ENCODE results near the gene PAK5. TPM values are rescaled to one million over a fixed set of nuclear protein-coding genes. Genes with fewer than 3 reads are reported as not detected.

Gene PAK5
- total and polyA plus RNA-seq, 11 donors = not detected

- H3K4me1 ChIP-seq = no peaks in the 10 kb centered on the region
- no peak for TF ChIP-seq POLR2A (IDR thresholded peaks at IDR 0.05)
- TF ChIP-seq CTCF (IDR thresholded peaks at IDR 0.05) = no peak
- H3K27me3 ChIP-seq = peaks cover 0 to 8% (median 0%) of the 10 kb centered on the region in 9 donors
- no peaks in the 10 kb centered on the region for H3K9me3 ChIP-seq
- ATAC-seq (no peak), DNase-seq (no peak)
- H3K4me3 ChIP-seq = no peak overlapping the region
- no peak overlapping the region for H3K27ac ChIP-seq
- WGBS, 4 donors = 82 to 86% (median 84%) methylated on average over 5 of the region's 5 CpGs
- no peaks in the 10 kb centered on the region for H3K36me3 ChIP-seq
- intact Hi-C loops (cut with DNase I) = no loop called here
Observed at GRCh38 chr20:9534025-9534424, 304.9 kb downstream of the PAK5 start.

GRCh38 chr20:9532069-9532838 lies 306.6 kb downstream of the PAK5 start:
- 49 to 63% (median 61%) methylated on average over 4 of the region's 4 CpGs for WGBS, 4 donors
- H3K27me3 ChIP-seq = peaks cover 0 to 8% (median 0%) of the 10 kb centered on the region in 9 donors
- DNase-seq = no peak
- no peaks in the 10 kb centered on the region for H3K4me1 ChIP-seq
- intact Hi-C loops (cut with DNase I) = no loop called here
- H3K36me3 ChIP-seq = no peaks in the 10 kb centered on the region
- ATAC-seq = no peak
- no peaks in the 10 kb centered on the region for H3K9me3 ChIP-seq
- no peak for TF ChIP-seq POLR2A (IDR thresholded peaks at IDR 0.05)
- no peak for TF ChIP-seq CTCF (IDR thresholded peaks at IDR 0.05)
- H3K4me3 ChIP-seq = no peak overlapping the region
- no peak overlapping the region for H3K27ac ChIP-seq

DNA sequence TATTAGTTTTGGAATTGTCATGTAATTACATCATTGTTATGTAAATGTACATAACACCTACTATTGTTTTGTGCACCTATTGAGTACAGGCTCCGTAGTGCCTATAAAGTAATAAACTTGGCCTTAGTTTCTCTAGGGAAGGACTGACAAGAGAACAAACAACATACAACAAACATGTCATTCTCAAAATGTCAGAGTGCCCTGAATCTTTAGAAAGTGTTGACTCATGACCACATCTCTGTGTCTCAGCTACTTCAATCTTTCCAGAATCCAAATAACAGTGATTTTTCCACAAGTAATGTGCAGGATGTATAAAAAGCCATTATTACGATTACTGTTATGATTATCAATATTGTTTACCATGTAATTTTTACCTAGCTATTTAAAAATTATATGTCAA lies 307.3 kb downstream of the PAK5 start:
- 67 to 79% (median 75%) methylated on average over 2 of the region's 2 CpGs for WGBS, 4 donors
- intact Hi-C loops (cut with DNase I) = no loop called here
- Histone ChIP-seq H3K27me3 (peaks cover 0 to 8% (median 0%) of the 10 kb centered on the region in 9 donors), H3K4me1 (no peaks in the 10 kb centered on the region), H3K9me3 (no peaks in the 10 kb centered on the region), H3K36me3 (no peaks in the 10 kb centered on the region), H3K4me3 (no peak overlapping the region), H3K27ac (no peak overlapping the region)
- DNase-seq (no peak), ATAC-seq (no peak)
- TF ChIP-seq CTCF (IDR thresholded peaks at IDR 0.05) (no peak), POLR2A (IDR thresholded peaks at IDR 0.05) (no peak)

DNA sequence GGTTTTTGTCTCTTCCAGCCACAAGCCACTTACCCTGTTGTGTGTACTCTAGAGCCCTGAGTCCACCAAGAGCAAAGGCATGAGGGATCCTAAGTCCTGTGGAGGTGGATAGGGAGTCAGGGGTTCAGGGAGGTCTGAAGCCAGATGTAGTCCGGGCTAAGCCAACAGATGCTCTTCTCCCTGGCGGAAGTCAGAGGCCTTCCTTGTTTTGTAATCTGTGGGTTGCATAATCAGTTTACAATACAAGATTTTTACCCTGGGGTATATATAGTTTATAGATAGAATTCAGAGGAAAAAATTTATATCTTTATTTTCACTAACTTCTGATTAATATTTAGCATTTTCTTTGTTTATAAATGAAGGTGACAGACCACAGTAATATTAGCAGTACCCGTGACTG lies 315.2 kb downstream of the PAK5 start:
- intact Hi-C loops (cut with DNase I) = no loop called here
- H3K4me1 ChIP-seq = no peaks in the 10 kb centered on the region
- no peak overlapping the region for H3K27ac ChIP-seq
- WGBS, 4 donors = 67 to 86% (median 74%) methylated on average over 3 of the region's 3 CpGs
- H3K36me3 ChIP-seq = no peaks in the 10 kb centered on the region
- no peak for TF ChIP-seq CTCF (IDR thresholded peaks at IDR 0.05)
- no peak for TF ChIP-seq POLR2A (IDR thresholded peaks at IDR 0.05)
- no peaks in the 10 kb centered on the region for H3K9me3 ChIP-seq
- H3K4me3 ChIP-seq = no peak overlapping the region
- DNase-seq (no peak), ATAC-seq (no peak)
- H3K27me3 ChIP-seq = peaks cover 0 to 38% (median 13%) of the 10 kb centered on the region in 9 donors
